WTC11 (cell line): ENCODE results near the gene SLC37A1.

Experiments
- CREB1 ChIP-seq: sonication (generic); formaldehyde crosslinking; IDR thresholded peaks from 2 replicates; pipeline ENCODE4 v1.8.0; 2023; ENCODE audit warnings: mild to moderate bottlenecking, missing genetic modification reagents
- ETV6 ChIP-seq: sonication (generic); formaldehyde crosslinking; IDR thresholded peaks from 2 replicates; pipeline ENCODE4 v1.8.1; 2022; ENCODE audit warnings: mild to moderate bottlenecking, missing genetic modification reagents
- JUN ChIP-seq: sonication (generic); formaldehyde crosslinking; IDR thresholded peaks from 2 replicates; pipeline ENCODE4 v1.8.0; 2023; ENCODE audit warnings: mild to moderate bottlenecking, missing genetic modification reagents
- NR1H2 ChIP-seq: sonication (generic); formaldehyde crosslinking; IDR thresholded peaks from 2 replicates; pipeline ENCODE4 v1.9.0; 2021; ENCODE audit warnings: mild to moderate bottlenecking, moderate library complexity, missing genetic modification reagents
- NR2C2 ChIP-seq: sonication (generic); formaldehyde crosslinking; IDR thresholded peaks from 2 replicates; pipeline ENCODE4 v1.8.0; 2022; ENCODE audit warnings: mild to moderate bottlenecking, missing genetic modification reagents
- OVOL2 ChIP-seq: fragments of 250-450 bp; sonication (Bioruptor Pico); IDR thresholded peaks from 2 replicates; pipeline ENCODE4 v1.9.0; 2021; ENCODE audit warnings: mild to moderate bottlenecking, borderline replicate concordance
- PRRX2 ChIP-seq: fragments of 250-450 bp; sonication (Bioruptor Pico); IDR thresholded peaks from 2 replicates; pipeline ENCODE4 v1.8.0; 2021; ENCODE audit warnings: mild to moderate bottlenecking
- ZBTB21 ChIP-seq: sonication (generic); formaldehyde crosslinking; IDR thresholded peaks from 2 replicates; pipeline ENCODE4 v1.8.1; 2023; ENCODE audit warnings: mild to moderate bottlenecking, missing genetic modification reagents, borderline replicate concordance
- ZBTB43 ChIP-seq: sonication (generic); formaldehyde crosslinking; IDR thresholded peaks from 2 replicates; pipeline ENCODE4 v1.8.1; 2023; ENCODE audit warnings: mild to moderate bottlenecking, missing genetic modification reagents
- ZNF416 ChIP-seq: fragments of 250-450 bp; sonication (Bioruptor Pico); IDR thresholded peaks from 2 replicates; pipeline ENCODE4 v1.9.0; 2021; ENCODE audit warnings: mild to moderate bottlenecking, inconsistent platforms
- ZNF671 ChIP-seq: fragments of 250-450 bp; sonication (Bioruptor Pico); IDR thresholded peaks from 2 replicates; pipeline ENCODE4 v1.8.0; 2021; ENCODE audit warnings: mild to moderate bottlenecking
- TF ChIP-seq, protein P1 (sequence below): fragments of 200-600 bp; IDR thresholded peaks from 2 replicates; pipeline ENCODE4 v1.8.0; 2022; ENCODE audit warnings: antibody characterized with exemption
- TF ChIP-seq, protein P2 (sequence below): sonication (generic); formaldehyde crosslinking; conservative IDR thresholded peaks from 2 replicates; pipeline ENCODE4 v1.8.1; 2022; ENCODE audit warnings: mild to moderate bottlenecking, missing genetic modification reagents
- TF ChIP-seq, protein P3 (sequence below): sonication (generic); formaldehyde crosslinking; IDR thresholded peaks from 2 replicates; pipeline ENCODE4 v1.8.1; 2022; ENCODE audit warnings: mild to moderate bottlenecking, moderate library complexity, missing genetic modification reagents

GRCh38 chr21:42567861-42568260, 54.2 kb downstream of the SLC37A1 start:
- TF ChIP-seq PRRX2 (no peak), JUN (CRISPR knock-in tag) (no peak), ZNF671 (CRISPR knock-in tag) (no peak), ZNF416 (CRISPR knock-in tag) (no peak), ZBTB21 (CRISPR knock-in tag) (no peak), NR2C2 (CRISPR knock-in tag) (no peak), ZBTB43 (no peak), NR1H2 (CRISPR knock-in tag) (no peak), CREB1 (CRISPR knock-in tag) (no peak), OVOL2 (no peak), ETV6 (CRISPR knock-in tag) (no peak)
- TF ChIP-seq, protein P1, sequence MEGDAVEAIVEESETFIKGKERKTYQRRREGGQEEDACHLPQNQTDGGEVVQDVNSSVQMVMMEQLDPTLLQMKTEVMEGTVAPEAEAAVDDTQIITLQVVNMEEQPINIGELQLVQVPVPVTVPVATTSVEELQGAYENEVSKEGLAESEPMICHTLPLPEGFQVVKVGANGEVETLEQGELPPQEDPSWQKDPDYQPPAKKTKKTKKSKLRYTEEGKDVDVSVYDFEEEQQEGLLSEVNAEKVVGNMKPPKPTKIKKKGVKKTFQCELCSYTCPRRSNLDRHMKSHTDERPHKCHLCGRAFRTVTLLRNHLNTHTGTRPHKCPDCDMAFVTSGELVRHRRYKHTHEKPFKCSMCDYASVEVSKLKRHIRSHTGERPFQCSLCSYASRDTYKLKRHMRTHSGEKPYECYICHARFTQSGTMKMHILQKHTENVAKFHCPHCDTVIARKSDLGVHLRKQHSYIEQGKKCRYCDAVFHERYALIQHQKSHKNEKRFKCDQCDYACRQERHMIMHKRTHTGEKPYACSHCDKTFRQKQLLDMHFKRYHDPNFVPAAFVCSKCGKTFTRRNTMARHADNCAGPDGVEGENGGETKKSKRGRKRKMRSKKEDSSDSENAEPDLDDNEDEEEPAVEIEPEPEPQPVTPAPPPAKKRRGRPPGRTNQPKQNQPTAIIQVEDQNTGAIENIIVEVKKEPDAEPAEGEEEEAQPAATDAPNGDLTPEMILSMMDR, result no peak
- TF ChIP-seq, protein P2, sequence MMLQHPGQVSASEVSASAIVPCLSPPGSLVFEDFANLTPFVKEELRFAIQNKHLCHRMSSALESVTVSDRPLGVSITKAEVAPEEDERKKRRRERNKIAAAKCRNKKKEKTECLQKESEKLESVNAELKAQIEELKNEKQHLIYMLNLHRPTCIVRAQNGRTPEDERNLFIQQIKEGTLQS, result no peak
- TF ChIP-seq, protein P3, sequence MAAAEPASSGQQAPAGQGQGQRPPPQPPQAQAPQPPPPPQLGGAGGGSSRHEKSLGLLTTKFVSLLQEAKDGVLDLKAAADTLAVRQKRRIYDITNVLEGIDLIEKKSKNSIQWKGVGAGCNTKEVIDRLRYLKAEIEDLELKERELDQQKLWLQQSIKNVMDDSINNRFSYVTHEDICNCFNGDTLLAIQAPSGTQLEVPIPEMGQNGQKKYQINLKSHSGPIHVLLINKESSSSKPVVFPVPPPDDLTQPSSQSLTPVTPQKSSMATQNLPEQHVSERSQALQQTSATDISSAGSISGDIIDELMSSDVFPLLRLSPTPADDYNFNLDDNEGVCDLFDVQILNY (CRISPR knock-in tag), result no peak
